Skeletal muscle tissue (tissue), 4 donors: ENCODE results near the gene ATP6V1A. TPM values are rescaled to one million over a fixed set of nuclear protein-coding genes. Genes with fewer than 3 reads are reported as not detected.

Source experiments
- H3K27ac ChIP-seq: one replicate; pipeline ENCODE4 v1.7.0; 2013; ENCODE audit warnings: mild to moderate bottlenecking, low read depth, low read length, inconsistent platforms
- H3K27me3 ChIP-seq, 3 donors: one replicate each; pipeline ENCODE4 v1.7.0; 2013; ENCODE audit warnings: low read length in 3 of 3; ENCODE audit not compliant: control insufficient read depth in 3 of 3, insufficient read depth in 3 of 3
- H3K36me3 ChIP-seq, 3 donors: one replicate each; pipeline ENCODE4 v1.7.0; 2013; ENCODE audit warnings: low read length in 3 of 3; ENCODE audit not compliant: control insufficient read depth in 3 of 3, insufficient read depth in 3 of 3
- H3K4me1 ChIP-seq, 3 donors: one replicate each; pipeline ENCODE4 v1.7.0; 2013; ENCODE audit warnings: low read length in 3 of 3, mild to moderate bottlenecking in 3 of 3; ENCODE audit not compliant: control insufficient read depth in 3 of 3, insufficient read depth in 3 of 3
- H3K4me3 ChIP-seq, 3 donors: one replicate each; pipeline ENCODE4 v1.7.0; 2013; ENCODE audit warnings: low read length in 3 of 3
- H3K9ac ChIP-seq, 3 donors: one replicate each; pipeline ENCODE4 v1.7.0; 2013; ENCODE audit warnings: low read length in 3 of 3, mild to moderate bottlenecking in 3 of 3, moderate library complexity in 2 of 3, low read depth in 1 of 3
- H3K9me3 ChIP-seq, 3 donors: one replicate each; pipeline ENCODE4 v1.7.0; 2013; ENCODE audit warnings: low read length in 3 of 3; ENCODE audit not compliant: control insufficient read depth in 3 of 3
- total RNA-seq: library from RNA; depleted of rRNA; stranded (reverse); fragments of >200 nt; gene quantifications from one replicate; pipeline ENCODE4 v1.2.3, GENCODE V29; 2014
- donor health status: Osteomylitis.

The ATP6V1A gene
- total RNA-seq, 1 donor from 2014 or later: 37.6 TPM

- Histone ChIP-seq H3K36me3 (peaks cover 29 to 59% (median 49%) of the 10 kb centered on the region in 3 donors), H3K4me1 (no peaks in the 10 kb centered on the region), H3K27ac (no peak overlapping the region), H3K4me3 (no peak overlapping the region), H3K9me3 (no peaks in the 10 kb centered on the region), H3K9ac (no peak overlapping the region), H3K27me3 (no peaks in the 10 kb centered on the region)
Observed at GRCh38 chr3:113802795-113803455, 56.1 kb downstream of the ATP6V1A start.

GRCh38 chr3:113804661-113805060 is 57.8 kb downstream of the ATP6V1A start:
- H3K27me3 ChIP-seq: no peaks in the 10 kb centered on the region
- H3K27ac ChIP-seq: no peak overlapping the region
- H3K9me3 ChIP-seq: no peaks in the 10 kb centered on the region
- peaks cover 26 to 53% (median 42%) of the 10 kb centered on the region in 3 donors for H3K36me3 ChIP-seq
- H3K4me1 ChIP-seq: no peaks in the 10 kb centered on the region
- no peak overlapping the region for H3K9ac ChIP-seq
- no peak overlapping the region for H3K4me3 ChIP-seq

GRCh38 chr3:113805249-113805648 is 58.4 kb downstream of the ATP6V1A start:
- Histone ChIP-seq H3K36me3 (peaks cover 26 to 51% (median 43%) of the 10 kb centered on the region in 3 donors), H3K4me1 (no peaks in the 10 kb centered on the region), H3K4me3 (no peak overlapping the region), H3K27ac (no peak overlapping the region), H3K27me3 (no peaks in the 10 kb centered on the region), H3K9me3 (no peaks in the 10 kb centered on the region), H3K9ac (no peak overlapping the region)

- H3K36me3 ChIP-seq: peaks cover 4 to 13% (median 6%) of the 10 kb centered on the region in 3 donors
- H3K9me3 ChIP-seq: no peaks in the 10 kb centered on the region
- H3K4me1 ChIP-seq: no peaks in the 10 kb centered on the region
- no peak overlapping the region for H3K4me3 ChIP-seq
- H3K27ac ChIP-seq: no peak overlapping the region
- H3K9ac ChIP-seq: no peak overlapping the region
- H3K27me3 ChIP-seq: no peaks in the 10 kb centered on the region
Observed at GRCh38 chr3:113812854-113813253, 66.0 kb downstream of the ATP6V1A start.

GRCh38 chr3:113819866-113820265 is 73.0 kb downstream of the ATP6V1A start:
- Histone ChIP-seq H3K9me3 (no peaks in the 10 kb centered on the region), H3K9ac (no peak overlapping the region), H3K4me3 (no peak overlapping the region), H3K27me3 (no peaks in the 10 kb centered on the region), H3K27ac (no peak overlapping the region), H3K4me1 (no peaks in the 10 kb centered on the region), H3K36me3 (no peaks in the 10 kb centered on the region)

- Histone ChIP-seq H3K27ac (no peak overlapping the region), H3K4me3 (no peak overlapping the region), H3K36me3 (no peaks in the 10 kb centered on the region), H3K27me3 (no peaks in the 10 kb centered on the region), H3K9ac (no peak overlapping the region), H3K9me3 (no peaks in the 10 kb centered on the region), H3K4me1 (no peaks in the 10 kb centered on the region)
Observed at GRCh38 chr3:113825090-113825489, 78.3 kb downstream of the ATP6V1A start.

GRCh38 chr3:113828600-113828999 is 81.8 kb downstream of the ATP6V1A start:
- no peaks in the 10 kb centered on the region for H3K27me3 ChIP-seq
- no peaks in the 10 kb centered on the region for H3K9me3 ChIP-seq
- no peaks in the 10 kb centered on the region for H3K36me3 ChIP-seq

GRCh38 chr3:113829576-113830354 is 82.9 kb downstream of the ATP6V1A start:
- Histone ChIP-seq H3K4me3 (no peak overlapping the region), H3K4me1 (no peaks in the 10 kb centered on the region), H3K9me3 (no peaks in the 10 kb centered on the region), H3K36me3 (no peaks in the 10 kb centered on the region), H3K9ac (no peak overlapping the region), H3K27ac (no peak overlapping the region), H3K27me3 (no peaks in the 10 kb centered on the region)

More at GRCh38 chr3:113828600-113828999, 81.8 kb downstream of the ATP6V1A start:
- H3K4me3 ChIP-seq: no peak overlapping the region
- H3K27ac ChIP-seq: no peak overlapping the region
- no peak overlapping the region for H3K9ac ChIP-seq
- H3K4me1 ChIP-seq: no peaks in the 10 kb centered on the region

- Histone ChIP-seq H3K9me3 (no peaks in the 10 kb centered on the region), H3K4me3 (no peak overlapping the region), H3K36me3 (no peaks in the 10 kb centered on the region), H3K9ac (no peak overlapping the region), H3K4me1 (no peaks in the 10 kb centered on the region), H3K27me3 (no peaks in the 10 kb centered on the region), H3K27ac (no peak overlapping the region)
Observed at GRCh38 chr3:113831103-113831355, 84.2 kb downstream of the ATP6V1A start.

GRCh38 chr3:113832477-113833164 is 85.8 kb downstream of the ATP6V1A start:
- no peaks in the 10 kb centered on the region for H3K36me3 ChIP-seq
- H3K27ac ChIP-seq: no peak overlapping the region
- H3K4me1 ChIP-seq: no peaks in the 10 kb centered on the region
- no peak overlapping the region for H3K9ac ChIP-seq
- H3K9me3 ChIP-seq: no peaks in the 10 kb centered on the region
- H3K4me3 ChIP-seq: no peak overlapping the region
- no peaks in the 10 kb centered on the region for H3K27me3 ChIP-seq
